Measurements from ENCODE around the gene CIAPIN1. TPM values are rescaled to one million over a fixed set of nuclear protein-coding genes. Genes with fewer than 3 reads are reported as not detected.

The CIAPIN1 gene
- total RNA-seq, 2 experiments from 2014 or later = 53.3 to 53.4 TPM

GRCh38 chr16:57485916-57486857 is 39.0 kb upstream of the CIAPIN1 start, which contains the start of gene DOK4:
Gene DOK4, minus strand, starts transcription at chr16:57486493. Its CDS starts 6,986 bp downstream, at chr16:57479507.
- Mint-ChIP-seq H3K4me3 (peak within 1 kb of the TSS; percentile 76), H3K36me3 (ENCODE audit: low read depth) (no peaks in the 10 kb centered on the region), H3K27ac (peak within 1 kb of the TSS; percentile 79), H3K4me1 (ENCODE audit: low read depth) (peaks cover 22% of the 10 kb centered on the region), H3K9me3 (no peaks in the 10 kb centered on the region), H3K27me3 (no peaks in the 10 kb centered on the region)
- TF ChIP-seq, protein P1, sequence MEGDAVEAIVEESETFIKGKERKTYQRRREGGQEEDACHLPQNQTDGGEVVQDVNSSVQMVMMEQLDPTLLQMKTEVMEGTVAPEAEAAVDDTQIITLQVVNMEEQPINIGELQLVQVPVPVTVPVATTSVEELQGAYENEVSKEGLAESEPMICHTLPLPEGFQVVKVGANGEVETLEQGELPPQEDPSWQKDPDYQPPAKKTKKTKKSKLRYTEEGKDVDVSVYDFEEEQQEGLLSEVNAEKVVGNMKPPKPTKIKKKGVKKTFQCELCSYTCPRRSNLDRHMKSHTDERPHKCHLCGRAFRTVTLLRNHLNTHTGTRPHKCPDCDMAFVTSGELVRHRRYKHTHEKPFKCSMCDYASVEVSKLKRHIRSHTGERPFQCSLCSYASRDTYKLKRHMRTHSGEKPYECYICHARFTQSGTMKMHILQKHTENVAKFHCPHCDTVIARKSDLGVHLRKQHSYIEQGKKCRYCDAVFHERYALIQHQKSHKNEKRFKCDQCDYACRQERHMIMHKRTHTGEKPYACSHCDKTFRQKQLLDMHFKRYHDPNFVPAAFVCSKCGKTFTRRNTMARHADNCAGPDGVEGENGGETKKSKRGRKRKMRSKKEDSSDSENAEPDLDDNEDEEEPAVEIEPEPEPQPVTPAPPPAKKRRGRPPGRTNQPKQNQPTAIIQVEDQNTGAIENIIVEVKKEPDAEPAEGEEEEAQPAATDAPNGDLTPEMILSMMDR (IDR thresholded peaks at IDR 0.05) = no peak
- ATAC-seq = peak; percentile 95
- ChIA-PET CTCF (interaction anchor here (0.8 to 8.6 kb wide), 12 partner anchors 10 to 163 kb away, joined by 3 to 60 read pairs (median 4); partner anchors contain the start of genes CCDC102A and POLR2C), POLR2A (interaction anchor here (0.6 to 7.5 kb wide), 9 partner anchors 13 to 525 kb away, joined by 3 to 47 read pairs (median 3); partner anchors contain the start of genes CCDC102A, CIAPIN1, COQ9 and POLR2C)
- DNase-seq = peak; percentile 81
- intact Hi-C loops (cut with micrococcal nuclease) = loop anchor here (5.0 kb wide), 1 partner anchor 51 kb away; the partner anchor contains the start of gene CCDC102A

DNA sequence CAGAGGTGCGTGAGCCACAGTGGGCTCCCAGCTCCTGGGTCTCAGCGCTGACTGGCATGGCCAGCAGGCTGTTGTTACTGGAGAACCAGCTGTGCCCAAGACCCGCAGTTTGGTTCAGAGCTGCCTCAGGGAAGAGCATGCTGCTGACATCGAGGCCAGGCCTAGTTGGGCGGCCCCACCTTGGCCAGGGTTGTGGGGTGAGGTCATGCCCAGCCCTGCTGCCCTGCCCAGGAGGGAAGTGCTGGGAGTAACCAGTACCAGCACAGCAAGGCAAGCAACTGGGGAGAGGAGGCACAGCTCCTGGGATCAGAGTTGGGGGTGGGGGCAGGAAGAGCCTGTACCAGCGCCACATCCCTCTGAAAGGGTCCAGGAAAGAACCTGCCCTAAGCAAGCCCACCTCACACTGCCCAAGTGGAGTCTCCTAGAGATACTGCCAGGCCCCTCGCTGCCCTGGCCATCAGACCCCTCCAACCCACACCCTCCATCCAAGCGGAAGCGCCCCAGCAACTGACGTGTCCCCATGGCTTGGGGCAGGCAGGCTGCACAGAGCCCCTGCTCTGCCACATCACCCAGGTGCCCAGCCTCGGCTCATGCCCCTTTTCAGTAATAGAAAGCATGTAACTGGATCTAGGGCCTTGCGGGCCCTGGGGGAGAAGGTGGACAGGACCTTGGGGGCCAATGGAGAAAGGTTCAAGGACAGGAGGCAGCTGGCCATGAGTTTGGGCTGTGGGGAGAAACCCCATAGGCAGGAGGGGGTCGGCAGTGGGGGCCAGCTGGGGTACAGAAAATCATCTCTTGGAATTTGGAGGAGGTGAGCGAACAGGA is 38.1 kb upstream of the CIAPIN1 start:
- no peaks in the 10 kb centered on the region for H3K9me3 Mint-ChIP-seq
- peak overlapping the region; percentile 76 for H3K4me3 Mint-ChIP-seq
- no peaks in the 10 kb centered on the region for H3K27me3 Mint-ChIP-seq
- POLR2A ChIA-PET = interaction anchor here (0.6 to 7.5 kb wide), 9 partner anchors 9 to 524 kb away, joined by 3 to 47 read pairs (median 3); partner anchors contain the start of genes CCDC102A, CIAPIN1, COQ9 and POLR2C
- intact Hi-C loops (cut with micrococcal nuclease) = loop anchor here (5.0 kb wide), 1 partner anchor 52 kb away; the partner anchor contains the start of gene CCDC102A
- ATAC-seq (no peak), DNase-seq (no peak)
- CTCF ChIA-PET = interaction anchor here (0.8 to 8.6 kb wide), 7 partner anchors 9 to 67 kb away, joined by 3 to 60 read pairs (median 4); partner anchors contain the start of gene POLR2C
- TF ChIP-seq, protein P1 (IDR thresholded peaks at IDR 0.05) = no peak
- H3K4me1 Mint-ChIP-seq (ENCODE audit: low read depth) = peaks cover 22% of the 10 kb centered on the region
- H3K36me3 Mint-ChIP-seq (ENCODE audit: low read depth) = no peaks in the 10 kb centered on the region
- H3K27ac Mint-ChIP-seq = peak overlapping the region; percentile 59

GRCh38 chr16:57484515-57485005 is 37.4 kb upstream of the CIAPIN1 start:
- Mint-ChIP-seq H3K4me3 (no peak overlapping the region), H3K27me3 (no peaks in the 10 kb centered on the region), H3K4me1 (ENCODE audit: low read depth) (peaks cover 22% of the 10 kb centered on the region), H3K9me3 (no peaks in the 10 kb centered on the region), H3K27ac (no peak overlapping the region), H3K36me3 (ENCODE audit: low read depth) (no peaks in the 10 kb centered on the region)
- DNase-seq (no peak), ATAC-seq (no peak)
- ChIA-PET CTCF (interaction anchor here (4.9 to 8.6 kb wide), 2 partner anchors 10 to 34 kb away, joined by 20 to 60 read pairs; no protein-coding TSS in a partner anchor), POLR2A (interaction anchor here (0.7 to 7.5 kb wide), 6 partner anchors 8 to 250 kb away, joined by 3 to 47 read pairs (median 4); partner anchors contain the start of genes CCDC102A and POLR2C)
- TF ChIP-seq, protein P1 (IDR thresholded peaks at IDR 0.05) = no peak
- intact Hi-C loops (cut with micrococcal nuclease) = loop anchor here (5.0 kb wide), 1 partner anchor 53 kb away; the partner anchor contains the start of gene CCDC102A

GRCh38 chr16:57483725-57484514 is 36.7 kb upstream of the CIAPIN1 start:
- no peak overlapping the region for H3K4me3 Mint-ChIP-seq
- POLR2A ChIA-PET = interaction anchor here (1.0 to 7.5 kb wide), 3 partner anchors 11 to 20 kb away, joined by 5 to 47 read pairs (median 22); partner anchors contain the start of gene POLR2C
- H3K27ac Mint-ChIP-seq = no peak overlapping the region
- peaks cover 22% of the 10 kb centered on the region for H3K4me1 Mint-ChIP-seq (ENCODE audit: low read depth)
- intact Hi-C loops (cut with micrococcal nuclease) = no loop called here
- TF ChIP-seq, protein P1 (IDR thresholded peaks at IDR 0.05) = no peak
- DNase-seq = no peak
- H3K36me3 Mint-ChIP-seq (ENCODE audit: low read depth) = no peaks in the 10 kb centered on the region
- ATAC-seq = no peak
- H3K9me3 Mint-ChIP-seq = no peaks in the 10 kb centered on the region
- H3K27me3 Mint-ChIP-seq = no peaks in the 10 kb centered on the region
- CTCF ChIA-PET = interaction anchor here (2.9 to 8.6 kb wide), 3 partner anchors 10 to 35 kb away, joined by 10 to 60 read pairs (median 20); partner anchors contain the start of gene POLR2C

All from activated CD8-positive, alpha-beta T cell treated with anti-CD3 and anti-CD28 coated beads for 36 hours (primary cell).